Myocyte (in vitro differentiated cells): ENCODE results near the gene TCL1B. TPM values are rescaled to one million over a fixed set of nuclear protein-coding genes. Genes with fewer than 3 reads are reported as not detected.

Experiments
- total RNA-seq: library from RNA; depleted of rRNA; stranded (reverse); fragments of >200 nt; gene quantifications from 2 replicates; pipeline ENCODE4 v1.2.3, GENCODE V29; 2014

Gene TCL1B
- total RNA-seq, 1 donor from 2014 or later, result not detected

Other genes with a start within 250 kb of the TCL1B start
- 5.2 and 5.9 TPM in 2 replicates for gene SYNE3, start 169.8 kb upstream of the TCL1B start, total RNA-seq
- gene GLRX5, start 151.4 kb upstream of the TCL1B start, total RNA-seq, result 67.1 and 69.5 TPM in 2 replicates
- gene TCL1A, start 27.7 kb downstream of the TCL1B start, total RNA-seq, result not detected in 2 replicates
- not detected in 2 replicates for gene TUNAR, start 190.4 kb downstream of the TCL1B start, total RNA-seq